Stimulated activated CD4-positive, alpha-beta T cell treated with anti-CD3 and anti-CD28 coated beads, Interleukin-4, amount 100 ng/mL, for 24 hours (primary cell): ENCODE results near the gene SWI5.
A peak's percentile ranks its signal among the peaks of the same experiment; 100 is the strongest.
"Not testable (repeated sequence)": the region's sequence is repeated elsewhere in the genome, so short reads cannot be mapped to it uniquely, and the experiment has no call there.

Experiments used
- DNase-seq: peaks from one replicate; pipeline ENCODE4 v3.0.0-alpha.2; 2020

The SWI5 gene

DNA sequence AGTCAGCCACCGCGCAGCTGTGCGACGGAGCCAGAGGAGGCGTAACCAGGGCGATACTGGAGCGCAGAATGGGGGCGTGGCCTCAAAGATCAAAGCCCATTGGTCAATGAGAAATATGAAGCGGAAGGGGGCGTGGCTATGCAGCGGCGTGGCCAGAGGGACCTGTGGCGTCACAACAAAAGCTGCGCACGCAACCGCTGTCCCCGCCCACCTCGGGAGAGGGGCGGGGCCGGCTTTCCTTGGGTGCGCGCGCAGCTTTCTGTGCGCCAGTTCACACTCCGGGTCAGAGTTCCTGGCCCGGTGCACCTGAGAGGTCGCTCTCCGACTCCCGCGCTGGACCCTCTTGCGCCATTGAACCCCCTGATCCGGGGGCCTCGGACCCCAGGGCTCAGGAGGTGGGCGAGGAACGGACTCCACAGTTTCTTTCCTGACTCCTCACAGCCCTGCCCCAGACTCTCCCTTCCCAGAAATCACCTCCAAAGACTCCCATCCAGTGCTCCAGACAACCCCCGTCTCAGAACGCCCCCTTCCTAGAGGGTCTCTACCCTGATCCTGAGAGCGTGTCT lies at the start of gene SWI5:
SWI5 (plus strand) TSS at position 269 of the 566 bp plus-strand sequence.
- peak; percentile 100 for DNase-seq

DNA sequence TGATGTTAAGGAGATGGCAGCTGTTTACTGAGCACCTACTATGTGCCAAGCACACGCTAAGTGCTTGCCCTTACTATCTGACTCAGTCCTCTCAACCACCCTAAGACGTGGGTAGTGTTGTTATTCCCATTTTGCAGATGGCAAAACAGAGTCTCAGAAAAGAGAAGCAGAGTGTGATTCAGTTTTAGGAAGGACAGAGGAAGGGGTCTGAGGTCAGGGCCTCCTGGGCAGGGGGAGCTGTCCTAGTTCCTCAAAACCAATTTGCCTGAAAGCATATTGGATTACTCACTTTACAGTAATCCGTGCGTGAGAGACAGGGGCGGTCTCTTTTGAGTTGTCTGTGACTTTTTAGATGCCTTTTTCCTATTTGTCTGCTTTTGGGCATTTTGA lies 49.7 kb upstream of the SWI5 start:
- DNase-seq, result no peak

DNA sequence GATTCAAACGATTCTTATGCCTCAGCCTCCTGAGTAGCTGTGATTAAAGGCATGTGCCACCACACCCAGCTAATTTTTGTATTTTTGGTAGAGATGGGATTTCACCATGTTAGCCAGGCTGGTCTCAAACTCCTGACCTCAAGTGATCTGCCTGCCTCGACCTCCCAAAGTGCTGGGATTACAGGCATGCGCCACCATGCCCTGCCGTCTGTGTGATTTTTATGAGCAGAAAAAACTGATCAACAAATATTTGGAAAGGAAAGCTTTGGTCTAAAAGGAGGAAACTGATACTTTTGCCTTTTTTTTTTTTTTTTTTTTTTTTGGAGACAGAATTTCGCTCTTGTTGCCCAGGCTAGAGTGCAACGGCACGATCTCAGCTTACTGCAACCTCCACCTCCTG lies 45.2 kb upstream of the SWI5 start:
- DNase-seq, result not testable (repeated sequence)

DNA sequence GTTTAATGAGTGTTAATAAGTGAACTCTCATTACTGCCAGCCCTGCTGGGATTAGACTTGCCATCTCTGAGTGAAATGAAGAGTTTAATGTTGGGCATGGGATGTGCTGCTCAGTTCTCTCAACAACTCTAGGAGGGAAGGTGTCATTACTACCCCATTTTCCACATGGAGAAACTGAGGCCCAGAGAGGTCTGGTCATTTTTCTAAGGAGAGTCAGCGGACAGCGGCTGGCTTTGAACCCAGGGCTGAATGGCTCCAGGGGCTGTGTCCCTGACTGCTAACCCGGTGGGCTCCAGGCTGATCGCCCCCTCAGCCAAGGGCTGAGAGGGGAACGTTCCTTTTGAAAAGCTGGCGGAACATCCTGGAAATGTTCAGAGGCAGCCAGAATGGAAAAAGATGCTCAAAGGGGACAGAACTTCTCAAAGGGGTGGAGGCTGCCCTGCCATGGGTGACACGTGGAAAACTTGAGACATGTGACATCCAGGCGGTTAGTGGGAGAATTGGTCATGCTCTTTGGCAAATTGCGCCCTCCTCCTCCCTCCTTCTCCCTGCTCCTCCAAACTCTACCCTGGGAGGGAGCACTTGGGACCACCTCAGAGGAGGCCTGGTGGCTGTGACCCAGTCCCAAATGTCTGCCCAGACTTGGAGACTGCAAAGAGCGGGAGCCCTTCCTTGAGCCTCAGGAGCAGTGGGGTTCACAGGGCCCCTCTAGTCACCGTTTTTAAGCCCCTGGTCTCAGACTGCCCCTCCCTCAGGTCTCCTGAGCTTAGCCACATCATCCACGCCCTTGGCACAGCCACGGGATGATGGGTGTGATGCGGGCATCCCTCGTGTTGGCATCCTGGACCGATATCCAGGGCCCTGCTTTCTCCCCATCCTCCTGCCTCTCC lies 44.2 kb upstream of the SWI5 start:
- DNase-seq, result no peak

DNA sequence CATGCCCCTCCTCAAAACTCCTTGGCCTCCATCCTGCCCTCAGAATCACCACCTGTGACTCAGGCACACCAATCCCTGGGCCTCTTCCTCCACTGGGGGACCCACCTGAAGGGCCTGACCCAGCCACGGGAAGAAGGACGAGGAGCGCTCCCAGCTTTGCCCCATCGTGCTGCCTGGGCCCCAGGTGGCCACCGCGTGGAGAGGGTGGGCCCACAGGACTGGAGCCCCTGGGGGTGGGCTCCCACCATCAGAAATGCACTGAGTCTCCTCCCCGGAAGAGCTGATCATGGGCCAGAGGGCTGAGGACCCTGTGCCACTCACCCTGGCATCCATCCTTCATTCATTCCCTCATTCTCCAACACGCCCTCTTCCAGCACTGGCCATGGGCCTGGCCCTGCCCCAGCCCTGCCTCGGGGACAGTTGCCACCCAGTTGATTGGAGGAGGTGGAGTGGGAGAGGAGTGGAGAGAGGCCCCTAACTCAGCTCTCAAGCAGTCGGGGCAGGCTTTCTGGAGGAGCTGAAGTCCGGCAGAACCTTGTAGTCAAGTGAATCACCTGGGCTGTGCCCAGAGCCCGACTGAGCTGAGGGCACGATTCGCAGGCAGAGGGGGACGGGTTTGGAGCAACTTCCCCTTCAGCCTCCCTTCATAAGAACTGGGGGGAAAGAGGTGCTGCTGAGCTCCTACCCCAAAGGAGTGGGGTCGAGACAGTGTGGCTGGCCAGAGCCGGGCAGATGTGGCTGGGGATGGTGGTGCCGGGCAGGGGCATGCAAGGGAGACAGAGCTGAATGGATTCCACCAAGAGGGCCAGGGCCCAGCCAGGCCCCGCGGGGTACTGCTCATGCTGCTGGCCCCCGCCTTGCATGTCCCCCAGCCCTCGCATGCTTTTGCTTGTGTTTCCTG lies 43.3 kb upstream of the SWI5 start:
- no peak for DNase-seq

DNA sequence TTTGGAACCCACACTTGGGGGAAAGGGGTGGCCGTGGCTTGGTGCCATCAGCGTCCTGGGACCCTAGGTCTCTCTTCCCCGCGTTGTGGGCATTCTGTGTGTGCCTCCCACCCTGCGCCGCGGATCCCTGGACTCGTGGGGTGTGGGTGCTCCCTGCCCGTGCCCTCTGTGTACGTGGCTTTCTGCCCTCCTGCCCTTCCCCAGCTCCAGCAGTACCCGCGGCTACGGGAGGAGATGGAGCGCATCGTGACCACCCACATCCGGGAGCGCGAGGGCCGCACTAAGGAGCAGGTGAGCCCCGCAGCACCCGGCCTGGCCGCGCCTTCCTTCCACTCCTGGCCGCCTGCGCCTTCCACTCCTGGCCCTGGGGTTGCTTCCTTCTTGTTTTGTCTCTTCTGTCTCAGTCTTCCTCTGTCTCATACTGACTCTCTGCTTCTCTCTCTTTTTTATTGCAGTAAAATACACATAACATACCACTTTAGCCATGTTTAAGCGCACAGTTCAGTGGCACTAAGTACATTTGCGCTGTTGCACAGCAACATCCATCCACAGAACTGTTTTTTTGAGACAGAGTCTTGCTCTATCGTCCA lies 42.2 kb upstream of the SWI5 start:
- no peak for DNase-seq

DNA sequence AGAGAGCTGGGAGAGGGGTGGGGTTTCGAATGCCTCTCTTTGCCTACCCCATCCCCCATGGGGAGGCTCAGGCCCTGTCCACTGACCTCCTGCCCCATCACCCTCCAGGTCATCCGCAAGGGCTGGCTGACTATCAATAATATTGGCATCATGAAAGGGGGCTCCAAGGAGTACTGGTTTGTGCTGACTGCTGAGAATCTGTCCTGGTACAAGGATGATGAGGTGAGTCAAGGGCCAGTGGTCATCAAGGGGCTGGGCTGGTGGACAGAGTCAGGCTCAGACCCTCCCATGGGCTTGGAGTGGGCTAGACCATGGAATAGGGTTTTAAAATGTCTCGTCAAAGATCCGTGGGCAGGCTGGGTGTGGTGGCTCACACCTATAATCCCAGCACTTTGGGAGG lies 34.0 kb upstream of the SWI5 start:
- no peak for DNase-seq

DNA sequence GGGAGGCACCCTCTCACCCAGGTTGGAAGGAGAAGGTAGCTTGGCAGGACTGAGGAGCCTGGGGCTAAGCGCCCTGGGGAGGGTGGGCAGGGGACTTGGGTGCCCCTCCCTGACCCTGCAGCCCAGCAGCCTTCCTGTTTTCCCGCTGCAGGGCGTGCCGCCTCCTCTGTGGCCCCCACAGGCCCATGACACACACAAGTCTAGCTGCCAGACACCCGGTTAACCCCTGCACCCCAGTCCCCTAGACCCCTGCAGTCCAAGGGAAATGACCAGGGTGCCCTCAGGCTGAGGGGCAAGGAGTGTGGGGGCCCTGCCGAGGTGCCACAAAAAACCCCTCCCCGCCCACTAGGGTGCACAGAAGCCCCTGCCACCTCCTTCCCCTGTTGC lies 33.3 kb upstream of the SWI5 start:
- DNase-seq, result no peak

DNA sequence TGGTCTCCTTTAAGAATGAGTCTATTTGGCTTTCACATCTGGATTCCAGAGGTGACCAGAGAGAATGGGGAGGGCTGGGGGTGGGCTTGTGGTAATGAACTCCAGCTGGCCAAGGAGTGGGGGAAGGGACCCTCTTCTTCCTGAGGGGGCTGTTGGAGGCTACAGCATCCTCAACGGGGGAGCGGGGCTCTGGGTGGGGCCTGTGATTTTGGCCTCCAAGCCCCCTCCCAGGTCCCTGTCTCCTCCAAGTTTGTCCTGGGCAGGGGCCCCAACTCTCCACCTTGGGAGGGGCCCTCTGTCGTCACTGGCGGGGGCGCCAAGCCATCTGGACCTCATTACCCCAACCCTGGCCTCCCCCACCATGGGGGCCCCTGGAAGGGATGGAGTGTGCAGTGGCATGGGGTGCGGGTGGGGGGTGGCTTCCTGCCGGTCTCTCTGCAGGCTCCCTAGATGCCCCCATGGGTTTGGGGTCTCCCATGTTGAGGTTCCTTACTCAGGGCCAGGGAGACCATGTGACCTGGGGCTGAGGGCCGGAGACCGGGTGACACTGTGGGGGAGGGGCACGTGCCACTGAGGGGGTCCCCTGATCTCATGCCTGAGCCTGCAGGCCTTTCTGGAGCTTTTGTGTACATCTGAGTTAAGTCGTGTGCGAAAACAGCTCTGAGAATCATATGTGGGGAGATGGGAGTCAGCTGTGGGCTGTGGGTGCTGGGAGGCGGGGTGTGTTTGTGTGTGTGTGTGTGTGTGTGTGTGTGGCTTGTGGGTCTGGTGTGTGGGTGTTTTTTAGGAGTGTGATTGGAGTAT lies 32.7 kb upstream of the SWI5 start:
- no peak for DNase-seq

DNA sequence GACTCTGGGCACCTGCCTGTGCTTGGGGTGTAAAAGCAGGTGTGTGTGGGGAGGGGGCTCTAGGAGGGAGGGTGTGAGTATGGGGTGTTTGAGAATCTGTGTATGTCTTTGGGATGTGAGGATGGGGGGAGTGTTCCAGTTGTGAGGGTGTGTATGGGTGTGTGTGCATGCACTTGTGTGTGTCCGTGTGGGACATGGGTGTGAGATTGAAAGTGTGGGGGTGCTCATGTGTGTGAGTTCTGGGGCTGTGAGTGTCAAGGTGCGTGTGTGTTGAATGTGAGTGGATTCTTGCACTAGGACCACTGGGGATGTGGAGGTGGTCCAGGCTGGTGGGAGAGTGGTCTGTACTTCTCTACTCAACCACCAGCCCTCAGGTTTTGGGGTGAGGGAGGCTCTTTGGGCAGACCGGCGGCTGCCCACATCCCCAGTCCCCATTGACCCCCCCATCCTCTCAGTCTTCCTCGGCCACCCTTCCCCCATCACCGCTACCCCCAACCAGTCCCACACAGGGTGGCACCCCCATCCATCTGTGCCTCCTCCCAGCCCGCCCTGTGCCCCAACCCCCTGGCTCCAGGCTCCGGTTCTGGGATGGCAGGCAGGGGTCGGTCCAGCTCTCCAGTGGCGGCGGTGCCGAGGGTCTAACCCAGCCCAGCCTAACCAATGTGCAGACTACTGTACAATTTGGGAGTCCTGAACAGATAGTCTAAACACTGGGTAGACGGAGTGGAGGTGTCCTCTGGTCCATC lies 31.8 kb upstream of the SWI5 start:
- no peak for DNase-seq

DNA sequence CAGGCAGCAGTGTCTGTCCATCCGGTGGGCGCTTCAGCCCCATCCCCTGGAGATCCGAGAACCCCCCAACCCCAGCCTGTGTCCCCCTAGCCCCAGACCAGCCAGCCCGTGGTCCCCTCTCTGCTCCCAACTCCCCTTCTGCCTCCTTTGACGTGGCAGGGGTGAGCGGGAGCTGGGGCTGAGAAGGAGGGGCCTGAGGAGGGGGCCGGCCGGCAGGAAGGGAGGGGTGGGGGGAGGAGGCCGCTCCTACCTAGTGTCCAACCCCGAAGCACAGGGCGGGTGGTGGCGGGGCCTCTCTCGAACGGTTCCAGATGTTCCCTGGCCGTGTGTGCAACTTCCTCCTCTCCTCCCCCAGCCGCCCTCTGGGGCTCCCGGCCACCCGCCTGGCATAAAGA lies 31.2 kb upstream of the SWI5 start:
- no peak for DNase-seq

DNA sequence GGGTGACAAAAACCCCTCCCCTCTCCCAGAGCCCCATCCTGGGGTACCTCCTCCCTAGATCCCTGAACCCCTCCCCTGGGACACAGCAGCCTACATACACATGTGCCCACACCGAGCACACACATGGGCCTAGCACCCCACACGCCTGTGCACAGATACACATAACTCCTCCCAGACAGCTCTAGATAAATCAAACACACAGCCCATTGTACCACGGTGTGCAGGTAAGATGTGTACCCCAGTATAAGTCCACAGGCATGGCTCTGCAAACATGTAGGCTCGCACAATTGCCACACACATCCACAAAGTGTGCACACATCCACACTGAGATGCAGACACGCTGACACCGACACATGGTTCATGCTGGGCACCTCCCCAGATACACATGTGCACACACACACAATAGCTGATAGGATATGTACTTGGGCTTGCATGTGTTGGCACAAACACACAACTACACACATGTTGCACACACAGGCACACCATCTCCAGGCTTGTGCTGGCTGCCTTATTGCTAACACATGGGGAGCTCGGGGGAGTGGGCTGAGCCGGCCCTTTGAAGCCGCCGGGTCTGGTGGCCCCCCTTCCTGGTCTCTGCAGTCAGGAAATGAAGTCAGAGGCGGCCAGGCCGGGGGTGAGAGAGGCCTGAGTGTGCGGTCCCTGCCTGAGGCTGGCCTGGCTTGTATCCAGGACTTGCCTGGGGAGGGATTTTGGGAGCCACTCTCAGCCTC lies 30.5 kb upstream of the SWI5 start:
- DNase-seq, result no peak

DNA sequence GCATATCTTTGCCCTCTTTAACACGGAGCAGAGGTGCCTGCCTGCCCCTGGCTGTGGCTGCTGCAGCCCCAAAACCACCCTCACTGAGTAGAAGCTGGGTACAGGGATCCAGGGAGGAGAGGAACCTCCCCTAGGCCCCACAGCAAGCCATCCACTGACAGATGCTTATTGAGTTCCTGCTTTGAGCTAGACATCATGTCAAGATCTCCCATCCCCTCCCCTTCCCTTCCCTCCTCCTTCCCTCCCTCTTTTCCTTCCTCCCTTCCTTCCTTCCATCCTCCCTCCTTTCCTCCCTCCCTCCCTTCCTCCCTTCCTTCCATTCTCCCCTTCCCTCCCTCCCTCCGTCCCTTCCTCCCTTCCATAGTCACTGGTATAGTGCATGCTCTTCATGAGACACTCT lies 29.6 kb upstream of the SWI5 start:
- no peak for DNase-seq

DNA sequence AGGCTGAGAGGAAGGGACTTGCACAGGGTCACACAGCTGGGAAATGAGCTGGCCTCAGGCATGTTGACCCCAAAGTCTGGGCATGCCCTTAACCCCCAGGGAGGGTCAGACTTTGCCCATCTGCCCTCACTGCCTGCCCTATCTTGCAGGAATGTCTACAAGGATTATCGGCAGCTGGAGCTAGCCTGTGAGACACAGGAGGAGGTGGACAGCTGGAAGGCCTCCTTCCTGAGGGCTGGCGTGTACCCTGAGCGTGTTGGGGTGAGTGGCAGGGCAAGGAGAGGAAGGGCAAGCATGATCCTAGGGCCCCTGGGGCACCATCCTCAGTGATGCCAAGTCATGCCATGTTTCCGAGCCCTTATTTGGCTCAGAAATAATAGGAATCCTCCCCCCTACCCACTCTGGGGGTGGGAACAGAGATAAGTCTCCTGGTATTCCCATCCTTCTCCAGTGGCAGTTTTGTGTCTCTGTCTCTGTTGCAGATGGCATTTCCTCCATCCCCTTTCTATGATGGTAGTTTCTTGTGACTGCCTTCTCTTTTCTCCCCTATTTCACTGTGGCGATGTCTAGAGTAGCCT lies 28.8 kb upstream of the SWI5 start:
- DNase-seq, result no peak

DNA sequence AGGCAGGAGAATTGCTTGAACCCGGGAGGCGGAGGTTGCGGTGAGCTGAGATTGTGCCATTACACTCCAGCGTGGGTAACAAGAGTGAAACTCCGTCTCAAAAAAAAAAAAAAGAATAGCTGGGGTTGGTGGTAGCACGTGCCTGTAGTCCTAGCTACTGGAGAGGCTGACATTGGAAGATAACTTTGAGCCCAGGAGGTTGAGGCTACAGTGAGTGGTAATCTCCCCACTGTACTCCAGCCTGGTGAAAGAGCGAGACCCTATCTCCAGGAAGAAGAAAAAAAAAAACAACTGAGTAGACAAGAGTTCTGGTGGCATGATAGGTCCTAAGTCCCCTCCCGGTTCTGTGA lies 26.5 kb upstream of the SWI5 start:
- no peak for DNase-seq

DNA sequence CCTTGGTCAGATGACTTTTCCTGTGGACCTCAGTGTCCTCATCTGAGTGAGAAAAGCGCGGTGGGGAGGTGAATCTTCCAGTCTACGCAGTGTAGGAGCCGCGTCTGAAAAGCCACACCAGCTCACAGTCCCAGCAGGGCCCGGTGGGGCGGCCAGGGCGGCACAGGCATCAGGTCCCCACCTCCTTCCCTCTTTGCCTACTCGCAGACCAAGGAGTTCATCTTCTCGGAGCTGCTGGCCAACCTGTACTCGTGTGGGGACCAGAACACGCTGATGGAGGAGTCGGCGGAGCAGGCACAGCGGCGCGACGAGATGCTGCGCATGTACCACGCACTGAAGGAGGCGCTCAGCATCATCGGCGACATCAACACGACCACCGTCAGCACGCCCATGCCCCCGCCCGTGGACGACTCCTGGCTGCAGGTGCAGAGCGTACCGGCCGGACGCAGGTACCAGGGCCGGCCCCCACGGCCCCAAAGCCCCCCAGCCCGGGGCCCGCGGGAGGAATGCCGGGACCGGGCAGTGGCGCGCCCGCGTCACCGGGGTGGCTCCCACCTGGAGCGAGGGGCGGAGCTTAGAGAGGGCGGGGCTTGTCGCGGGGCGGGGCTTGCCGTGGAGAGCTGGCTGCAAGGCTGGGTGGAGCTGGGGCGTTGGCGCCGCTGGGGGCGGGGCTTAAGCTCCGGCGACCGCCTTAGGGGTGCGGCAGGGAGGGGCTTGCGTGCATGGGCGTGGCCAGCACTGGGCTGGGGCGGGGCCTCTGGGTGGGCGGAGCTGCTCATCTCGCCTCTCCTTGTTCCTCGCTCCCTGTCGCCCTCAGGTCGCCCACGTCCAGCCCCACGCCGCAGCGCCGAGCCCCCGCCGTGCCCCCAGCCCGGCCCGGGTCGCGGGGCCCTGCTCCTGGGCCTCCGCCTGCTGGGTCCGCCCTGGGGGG lies 25.9 kb upstream of the SWI5 start:
- peak; percentile 98 for DNase-seq

DNA sequence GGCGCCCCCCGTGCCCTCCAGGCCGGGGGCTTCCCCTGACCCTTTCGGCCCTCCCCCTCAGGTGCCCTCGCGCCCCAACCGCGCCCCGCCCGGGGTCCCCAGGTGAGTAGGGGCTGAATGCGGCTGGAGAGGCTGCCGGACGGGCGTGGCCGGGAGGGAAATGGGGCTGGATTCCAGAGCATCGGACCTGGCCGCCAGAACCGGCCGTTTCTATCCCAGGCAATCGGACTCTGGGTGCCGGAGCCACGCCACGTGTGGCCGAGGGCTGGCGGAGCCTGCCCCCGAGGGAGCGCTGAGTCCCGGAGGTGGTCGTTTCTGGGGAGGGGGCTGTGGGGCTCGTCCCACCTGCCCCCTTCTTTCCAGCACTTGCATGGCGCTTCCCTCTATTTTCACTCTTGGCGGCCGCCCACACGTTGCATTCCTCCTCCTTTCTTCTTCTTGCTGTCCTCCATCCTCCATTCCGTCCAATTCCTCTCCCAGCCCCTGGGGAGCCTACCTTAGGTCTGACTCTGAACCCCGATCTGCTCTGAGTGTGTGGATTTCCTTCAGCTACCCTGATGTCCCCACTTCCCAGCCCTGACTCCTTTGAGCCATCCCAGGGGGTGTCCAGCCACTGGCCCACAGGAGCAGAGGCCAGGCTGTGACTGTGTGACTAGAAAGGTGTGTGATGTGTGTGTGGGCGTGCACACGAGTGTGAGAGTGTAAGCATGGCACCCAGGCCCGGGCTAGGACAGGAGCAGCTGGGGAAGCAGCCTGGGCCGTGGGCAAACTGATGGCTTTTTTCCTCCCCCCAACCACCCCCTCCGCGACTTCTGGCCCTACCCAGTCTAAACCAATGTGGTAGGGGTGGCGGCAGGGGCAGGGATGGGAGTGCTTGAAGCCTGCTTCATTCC lies 25.0 kb upstream of the SWI5 start:
- no peak for DNase-seq

DNA sequence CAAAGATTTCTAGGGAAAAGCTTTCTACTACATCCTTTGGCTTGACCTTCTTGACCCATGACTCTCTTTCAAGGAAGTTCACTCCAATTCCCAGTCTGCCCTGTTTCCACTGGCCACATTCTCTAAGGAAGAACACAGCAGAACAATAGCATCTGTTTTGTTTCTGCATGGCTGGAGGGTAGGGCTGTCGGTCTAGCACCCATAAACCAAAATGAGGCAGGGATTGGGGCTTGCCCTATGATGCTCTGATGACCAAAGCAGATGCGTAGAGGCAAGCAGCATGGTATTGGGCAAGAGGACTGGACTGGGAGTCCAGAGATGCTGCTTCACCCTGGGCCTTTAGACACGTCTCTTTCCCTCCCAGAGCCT lies 24.4 kb upstream of the SWI5 start:
- no peak for DNase-seq
